Thymus (tissue), 11 donors: ENCODE data around the gene LARP1. TPM values are rescaled to one million over a fixed set of nuclear protein-coding genes. Genes with fewer than 3 reads are reported as not detected.

ENCODE experiments used
- DNase-seq, 9 donors: peaks; one replicate each; pipeline ENCODE4 v3.0.0-alpha.2; 2013; ENCODE audit warnings: low spot score in 9 of 9, low read depth in 6 of 9, missing footprints in 1 of 9
- H3K27ac ChIP-seq, 2 donors: one replicate each; pipeline ENCODE4 v1.5.1; 2013; ENCODE audit warnings: control low read depth in 1 of 2, low read depth in 1 of 2, low read length in 1 of 2, mild to moderate bottlenecking in 1 of 2, moderate library complexity in 1 of 2
- H3K27me3 ChIP-seq, 2 donors: one replicate each; pipeline ENCODE4 v1.5.1; 2013; ENCODE audit warnings: low read length in 1 of 2; ENCODE audit not compliant: control insufficient read depth in 2 of 2, insufficient read depth in 1 of 2
- H3K36me3 ChIP-seq, 2 donors: one replicate each; pipeline ENCODE4 v1.5.1; 2013; ENCODE audit warnings: low read length in 1 of 2, mild to moderate bottlenecking in 1 of 2, moderate library complexity in 1 of 2; ENCODE audit not compliant: control insufficient read depth in 2 of 2, insufficient read depth in 2 of 2
- H3K4me1 ChIP-seq, 2 donors: one replicate each; pipeline ENCODE4 v1.5.1; 2013; ENCODE audit warnings: low read length in 2 of 2; ENCODE audit not compliant: control insufficient read depth in 2 of 2, insufficient read depth in 2 of 2
- H3K4me3 ChIP-seq, 2 donors: one replicate each; pipeline ENCODE4 v1.5.1; 2013; ENCODE audit warnings: low read length in 2 of 2, control low read depth in 1 of 2, mild to moderate bottlenecking in 1 of 2
- H3K9me3 ChIP-seq, 2 donors: one replicate each; pipeline ENCODE4 v1.5.1; 2013; ENCODE audit warnings: low read length in 1 of 2, mild to moderate bottlenecking in 1 of 2; ENCODE audit not compliant: control insufficient read depth in 2 of 2, insufficient read depth in 1 of 2
- WGBS: extraction: QIAGEN DNeasy Blood & Tissue Kit; methylation state at CpG from one replicate; pipeline ENCODE4 v1.1.7; 2013; 5-methylcytosine and 5-hydroxymethylcytosine counted together
- polyA plus RNA-seq: library from polyadenylated mRNA; stranded (reverse); fragments of 200-250 nt; gene quantifications from one replicate; pipeline ENCODE4 v1.2.3, GENCODE V29; 2013
- total RNA-seq: library from RNA; stranded (reverse); fragments of 120-200 nt; gene quantifications from one replicate; pipeline ENCODE4 v1.2.4, GENCODE V29; 2013
- donor health status: healthy.

LARP1 gene
- total and polyA plus RNA-seq, 2 donors, result 25.7 to 28.5 TPM

GRCh38 chr5:154766558-154767281, 11.5 kb downstream of the LARP1 start:
- no peak overlapping the region for H3K4me3 ChIP-seq
- DNase-seq, result no peak
- H3K27ac ChIP-seq, result peak overlapping the region; percentile 26 to 56
- no peaks in the 10 kb centered on the region for H3K9me3 ChIP-seq
- peaks cover 5 to 6% of the 10 kb centered on the region in 2 donors for H3K36me3 ChIP-seq
- no peaks in the 10 kb centered on the region for H3K27me3 ChIP-seq
- WGBS, result 89% methylated on average over 3 of the region's 3 CpGs
- H3K4me1 ChIP-seq, result peaks cover 25 to 52% of the 10 kb centered on the region in 2 donors

- Histone ChIP-seq H3K4me1 (peaks cover 25 to 52% of the 10 kb centered on the region in 2 donors), H3K27ac (peak overlapping the region; percentile 26 to 56), H3K4me3 (no peak overlapping the region), H3K36me3 (peaks cover 6 to 8% of the 10 kb centered on the region in 2 donors), H3K27me3 (no peaks in the 10 kb centered on the region), H3K9me3 (no peaks in the 10 kb centered on the region)
- WGBS, result 5% methylated on average over 2 of the region's 2 CpGs
- DNase-seq, result peak in 3 of 9 donors; percentile 25 to 70 (median 42)
These were observed 12.4 kb downstream of the LARP1 start for GRCh38 chr5:154767576-154767975.

- no peak overlapping the region for H3K4me3 ChIP-seq
- 99% methylated on average over 2 of the region's 2 CpGs for WGBS
- no peak overlapping the region for H3K27ac ChIP-seq
- DNase-seq, result no peak
- no peaks in the 10 kb centered on the region for H3K9me3 ChIP-seq
- peaks cover 25 to 52% of the 10 kb centered on the region in 2 donors for H3K4me1 ChIP-seq
- H3K27me3 ChIP-seq, result no peaks in the 10 kb centered on the region
- H3K36me3 ChIP-seq, result peaks cover 6 to 8% of the 10 kb centered on the region in 2 donors
These were observed 13.0 kb downstream of the LARP1 start for GRCh38 chr5:154768207-154768606.

- Histone ChIP-seq H3K4me1 (peaks cover 24 to 56% of the 10 kb centered on the region in 2 donors), H3K4me3 (no peak overlapping the region), H3K36me3 (peaks cover 6 to 12% of the 10 kb centered on the region in 2 donors), H3K9me3 (no peaks in the 10 kb centered on the region), H3K27ac (no peak overlapping the region), H3K27me3 (no peaks in the 10 kb centered on the region)
- DNase-seq, result no peak
- 74% methylated on average over 2 of the region's 2 CpGs for WGBS
These were observed 14.9 kb downstream of the LARP1 start for GRCh38 chr5:154770111-154770510.

- Histone ChIP-seq H3K9me3 (no peaks in the 10 kb centered on the region), H3K36me3 (peaks cover 6 to 19% of the 10 kb centered on the region in 2 donors), H3K27ac (no peak overlapping the region), H3K4me3 (no peak overlapping the region), H3K4me1 (peaks cover 19 to 47% of the 10 kb centered on the region in 2 donors), H3K27me3 (no peaks in the 10 kb centered on the region)
- 92% methylated on average over 10 of the region's 10 CpGs for WGBS
- no peak for DNase-seq
These were observed 16.3 kb downstream of the LARP1 start for GRCh38 chr5:154771383-154771901.

GRCh38 chr5:154773326-154773725, 18.1 kb downstream of the LARP1 start:
- peaks cover 4 to 32% of the 10 kb centered on the region in 2 donors for H3K4me1 ChIP-seq

GRCh38 chr5:154776167-154776566, 21.0 kb downstream of the LARP1 start:
- WGBS, result 95% methylated on average over 1 of the region's 1 CpG

More at GRCh38 chr5:154773326-154773725, 18.1 kb downstream of the LARP1 start:
- WGBS, result 73% methylated on average over 3 of the region's 3 CpGs
- Histone ChIP-seq H3K9me3 (no peaks in the 10 kb centered on the region), H3K27ac (no peak overlapping the region), H3K36me3 (peaks cover 6 to 19% of the 10 kb centered on the region in 2 donors), H3K4me3 (no peak overlapping the region), H3K27me3 (no peaks in the 10 kb centered on the region)
- DNase-seq, result no peak

GRCh38 chr5:154778534-154778933, 23.4 kb downstream of the LARP1 start:
- Histone ChIP-seq H3K9me3 (no peaks in the 10 kb centered on the region), H3K27ac (no peak overlapping the region), H3K27me3 (no peaks in the 10 kb centered on the region), H3K4me1 (peaks cover 0 to 22% of the 10 kb centered on the region in 2 donors), H3K36me3 (peaks cover 4 to 17% of the 10 kb centered on the region in 2 donors), H3K4me3 (no peak overlapping the region)
- WGBS, result 97% methylated on average over 2 of the region's 2 CpGs
- DNase-seq, result no peak

More at GRCh38 chr5:154776167-154776566, 21.0 kb downstream of the LARP1 start:
- H3K36me3 ChIP-seq, result peaks cover 9 to 21% of the 10 kb centered on the region in 2 donors
- H3K4me1 ChIP-seq, result peaks cover 0 to 31% of the 10 kb centered on the region in 2 donors
- no peak for DNase-seq
- H3K9me3 ChIP-seq, result no peaks in the 10 kb centered on the region
- H3K27me3 ChIP-seq, result no peaks in the 10 kb centered on the region
- no peak overlapping the region for H3K27ac ChIP-seq
- H3K4me3 ChIP-seq, result no peak overlapping the region

GRCh38 chr5:154779105-154779504, 23.9 kb downstream of the LARP1 start:
- H3K4me3 ChIP-seq, result no peak overlapping the region
- no peak overlapping the region for H3K27ac ChIP-seq
- H3K9me3 ChIP-seq, result no peaks in the 10 kb centered on the region
- DNase-seq, result no peak
- no peaks in the 10 kb centered on the region for H3K27me3 ChIP-seq
- peaks cover 4 to 15% of the 10 kb centered on the region in 2 donors for H3K36me3 ChIP-seq
- 98% methylated on average over 4 of the region's 4 CpGs for WGBS
- peaks cover 0 to 25% of the 10 kb centered on the region in 2 donors for H3K4me1 ChIP-seq
